H1 (cell line): ENCODE data around the gene GLRX5. TPM values are rescaled to one million over a fixed set of nuclear protein-coding genes. Genes with fewer than 3 reads are reported as not detected.

Source experiments
- CTCF ChIA-PET: fragments of 300-600 bp; sonication (Branson Sonifier 250); formaldehyde crosslinking; loops from one replicate; lab custom pipeline; 2021; ENCODE audit not compliant: partially characterized antibody; lab: Charles Lee
- POLR2A ChIA-PET: fragments of 300-600 bp; sonication (Branson Sonifier 250); formaldehyde crosslinking; loops from one replicate; lab custom pipeline; 2021; ENCODE audit warnings: inconsistent platforms; ENCODE audit not compliant: partially characterized antibody; lab: Charles Lee
- DNase-seq, 2 experiments: peaks; one replicate each; pipeline versions ENCODE4 v3.0.0 to v3.0.0-alpha.2; 2010 to 2022; ENCODE audit warnings: low spot score in 2 of 2, low read depth in 1 of 2, mixed read lengths in 1 of 2
- FAIRE-seq: peaks from 2 replicates; lab custom pipeline; 2011; peaks lifted over from hg19 to GRCh38; lab: Jason Lieb, UNC
- H2AFZ ChIP-seq: 2 replicates; pipeline ENCODE4 v1.8.1; 2012; ENCODE audit warnings: low read length, inconsistent platforms
- H2AK5ac ChIP-seq: 2 replicates; pipeline ENCODE4 v1.6.1; 2013; ENCODE audit warnings: low read depth, low read length
- H2BK120ac ChIP-seq: replicated peaks from 2 replicates; pipeline ENCODE3; 2013; ENCODE audit warnings: low read depth, low read length, inconsistent platforms
- H2BK12ac ChIP-seq: 2 replicates; pipeline ENCODE4 v1.6.1; 2013; ENCODE audit warnings: low read depth, low read length
- H2BK15ac ChIP-seq: 2 replicates; pipeline ENCODE4 v1.6.1; 2013; ENCODE audit warnings: low read length
- H2BK20ac ChIP-seq: 2 replicates; pipeline ENCODE4 v1.6.1; 2013; ENCODE audit warnings: low read length
- H2BK5ac ChIP-seq: 2 replicates; pipeline ENCODE4 v1.6.1; 2013; ENCODE audit warnings: low read depth, low read length
- H3K14ac ChIP-seq: 2 replicates; pipeline ENCODE4 v1.6.1; 2013; ENCODE audit warnings: inconsistent platforms; ENCODE audit not compliant: insufficient read length
- H3K18ac ChIP-seq: 2 replicates; pipeline ENCODE4 v1.6.1; 2013; ENCODE audit warnings: low read length; ENCODE audit errors: extremely low read depth
- H3K23ac ChIP-seq: 2 replicates; pipeline ENCODE4 v1.6.1; 2013; ENCODE audit warnings: inconsistent platforms; ENCODE audit not compliant: insufficient read length
- H3K23me2 ChIP-seq: 2 replicates; pipeline ENCODE4 v1.6.1; 2013; ENCODE audit warnings: low read depth, low read length
- H3K27ac ChIP-seq: 2 replicates; pipeline ENCODE4 v1.6.1; 2011; ENCODE audit warnings: low read depth, low read length, inconsistent platforms
- H3K27me3 ChIP-seq, 4 experiments: replicated peaks in 1 of 4; 1 replicate in 1 of 4; 2 replicates in 3 of 4; pipeline versions ENCODE4 v1.6.1 to v1.8.1; 2011 to 2013; ENCODE audit warnings: low read length in 3 of 4, mild to moderate bottlenecking in 3 of 4, inconsistent platforms in 2 of 4, mixed read lengths in 2 of 4, moderate library complexity in 1 of 4; ENCODE audit not compliant: control insufficient read depth in 3 of 4, insufficient read depth in 3 of 4; ENCODE audit errors: extremely low read depth in 1 of 4
- H3K36me3 ChIP-seq, 4 experiments: 2 replicates each; pipeline versions ENCODE4 v1.6.1 to v1.8.1; 2011 to 2013; ENCODE audit warnings: mild to moderate bottlenecking in 4 of 4, low read length in 3 of 4, moderate library complexity in 2 of 4, control low read depth in 1 of 4, inconsistent platforms in 1 of 4; ENCODE audit not compliant: insufficient read depth in 4 of 4, control insufficient read depth in 2 of 4
- H3K4ac ChIP-seq: replicated peaks from 2 replicates; pipeline ENCODE3; 2013; ENCODE audit warnings: low read length, low read depth, mixed read lengths, inconsistent platforms; ENCODE audit not compliant: insufficient read length
- H3K4me1 ChIP-seq, 4 experiments: replicated peaks in 1 of 4; 1 replicate in 1 of 4; 2 replicates in 3 of 4; pipeline versions ENCODE4 v1.6.1 to v1.8.1; 2011 to 2013; ENCODE audit warnings: low read length in 3 of 4, inconsistent platforms in 2 of 4, mixed read lengths in 1 of 4; ENCODE audit not compliant: insufficient read depth in 4 of 4, control insufficient read depth in 3 of 4
- H3K4me2 ChIP-seq, 2 experiments: 2 replicates each; pipeline versions ENCODE4 v1.6.1 to v1.8.1; 2011 to 2013; ENCODE audit warnings: low read depth in 2 of 2, low read length in 2 of 2, control low read depth in 1 of 2, inconsistent platforms in 1 of 2, mild to moderate bottlenecking in 1 of 2; ENCODE audit not compliant: insufficient read depth in 1 of 2
- H3K4me3 ChIP-seq, 4 experiments: fragments of 200-600, 300-600 bp in 1 of 4; sonication (generic), shearing (Covaris generic), sonication (Bioruptor Twin) in 1 of 4; 2 replicates each; pipeline versions ENCODE4 v1.5.1 to v1.8.1; 2011 to 2016; ENCODE audit warnings: low read length in 4 of 4, low read depth in 3 of 4, control low read depth in 2 of 4, inconsistent platforms in 2 of 4, mild to moderate bottlenecking in 2 of 4, mixed read lengths in 1 of 4, moderate library complexity in 1 of 4; ENCODE audit not compliant: insufficient read depth in 2 of 4; ENCODE audit errors: extremely low read depth in 1 of 4
- H3K56ac ChIP-seq: replicated peaks from 2 replicates; pipeline ENCODE3; 2013; ENCODE audit warnings: low read depth, mild to moderate bottlenecking, mixed read lengths, low read length, inconsistent platforms; ENCODE audit not compliant: insufficient read length
- H3K79me1 ChIP-seq: 2 replicates; pipeline ENCODE4 v1.6.1; 2013; ENCODE audit warnings: low read depth, low read length, control low read depth
- H3K79me2 ChIP-seq, 2 experiments: 2 replicates each; pipeline versions ENCODE4 v1.6.1 to v1.8.1; 2012 to 2013; ENCODE audit warnings: low read length in 2 of 2, mild to moderate bottlenecking in 2 of 2, inconsistent platforms in 1 of 2; ENCODE audit not compliant: insufficient read depth in 2 of 2, control insufficient read depth in 1 of 2
- H3K9ac ChIP-seq, 4 experiments: replicated peaks in 1 of 4; 1 replicate in 1 of 4; 2 replicates in 3 of 4; pipeline versions ENCODE4 v1.6.1 to v1.8.1; 2011 to 2013; ENCODE audit warnings: low read depth in 3 of 4, low read length in 3 of 4, control low read depth in 2 of 4, mild to moderate bottlenecking in 2 of 4, moderate library complexity in 2 of 4, inconsistent platforms in 1 of 4; ENCODE audit errors: extremely low read depth in 1 of 4
- H3K9me3 ChIP-seq, 2 experiments: 2 replicates each; pipeline versions ENCODE4 v1.6.1 to v1.8.1; 2012 to 2013; ENCODE audit warnings: mild to moderate bottlenecking in 2 of 2, moderate library complexity in 2 of 2, control low read depth in 1 of 2, inconsistent platforms in 1 of 2, low read depth in 1 of 2, low read length in 1 of 2, mixed read lengths in 1 of 2; ENCODE audit not compliant: insufficient read depth in 2 of 2
- H4K20me1 ChIP-seq, 2 experiments: replicated peaks in 1 of 2; 2 replicates each; pipeline versions ENCODE3 to v1.8.1; 2011 to 2013; ENCODE audit warnings: inconsistent platforms in 2 of 2, low read length in 2 of 2, mild to moderate bottlenecking in 1 of 2; ENCODE audit not compliant: insufficient read depth in 2 of 2, control insufficient read depth in 1 of 2
- H4K5ac ChIP-seq: 2 replicates; pipeline ENCODE4 v1.6.1; 2013; ENCODE audit warnings: low read length, low read depth, mixed read lengths, inconsistent platforms; ENCODE audit not compliant: insufficient read length
- H4K8ac ChIP-seq: 2 replicates; pipeline ENCODE4 v1.8.0; 2013; ENCODE audit warnings: mild to moderate bottlenecking, moderate library complexity, low read length, inconsistent platforms; ENCODE audit not compliant: insufficient read depth; ENCODE audit errors: extremely low read depth
- H4K91ac ChIP-seq: replicated peaks from 2 replicates; pipeline ENCODE3; 2013; ENCODE audit warnings: low read length, mixed read lengths, inconsistent platforms; ENCODE audit not compliant: insufficient read length
- MAFK ChIP-seq: IDR thresholded peaks from 2 replicates; pipeline ENCODE4 v1.6.1; 2012; ENCODE audit warnings: low read depth, mild to moderate bottlenecking, improper control_type of control experiment, low read length
- PHF8 ChIP-seq: fragments of 200-600 bp; sonication (generic); conservative IDR thresholded peaks from 2 replicates; pipeline ENCODE4 v1.7.1; 2012; ENCODE audit warnings: low read depth, mild to moderate bottlenecking, inconsistent platforms, low read length, moderate library complexity
- SP1 ChIP-seq: IDR thresholded peaks from 2 replicates; pipeline ENCODE4 v1.6.1; 2011; ENCODE audit warnings: low read depth, low read length
- SUZ12 ChIP-seq: fragments of 200-600 bp; sonication (generic); IDR thresholded peaks from 2 replicates; pipeline ENCODE4 v1.6.1; 2012; ENCODE audit warnings: mild to moderate bottlenecking, inconsistent platforms, low read length, moderate library complexity, mixed read lengths
- USF2 ChIP-seq: IDR thresholded peaks from 2 replicates; pipeline ENCODE4 v1.6.1; 2011; ENCODE audit warnings: low read length, improper control_type of control experiment
- WGBS, 2 experiments: shearing (Covaris generic) in 1 of 2; methylation state at CpG; one replicate each; pipeline versions ENCODE4 v1.1.6 to v1.1.7; 2013 to 2015; ENCODE audit warnings: low lambda C conversion rate in 2 of 2, mixed read lengths in 2 of 2, inconsistent platforms in 1 of 2, low coverage in 1 of 2, missing lambda C conversion rate in 1 of 2; ENCODE audit not compliant: insufficient replicate concordance in 2 of 2, insufficient coverage in 1 of 2, insufficient read length in 1 of 2; ENCODE audit errors: extremely low coverage in 1 of 2, missing lambda C conversion rate in 1 of 2; 5-methylcytosine and 5-hydroxymethylcytosine counted together
- polyA plus RNA-seq, 7 experiments: library from polyadenylated mRNA; depleted of rRNA in 3 of 7; stranded (reverse) in 5 of 7; unstranded in 2 of 7; fragments of >200 nt in 5 of 7; fragments of 200-250 nt in 2 of 7; gene quantifications; 1 replicate in 5 of 7; 2 replicates in 1 of 7; 4 replicates in 1 of 7; pipeline versions ENCODE4 v1.2.1 to v1.2.3, GENCODE V29; 2011 to 2013; ENCODE audit warnings: missing spikeins in 2 of 7, mixed read lengths in 2 of 7
- total RNA-seq: library from RNA; stranded (reverse); fragmentation: NEBNext Ultra II Directional; extraction: Animal tissue kit (Norgen Biotek cat#: 25700); gene quantifications from 2 replicates; pipeline ENCODE4 v1.2.1, GENCODE V29; 2021

Gene GLRX5
- total and polyA plus RNA-seq, 2 of the 8 experiments (the other 6 are each of a cell fraction or from before 2014, with no cell fraction given), result 70.1 to 88.8 TPM

- H4K20me1 ChIP-seq, result peaks cover 14 to 29% of the 10 kb centered on the region in 2 experiments
- WGBS, 2 experiments, result 89% methylated on average over 5 of the region's 5 CpGs; no CpG with 5 or more reads in 1 of the 2 experiments
- CTCF ChIA-PET, result interaction anchor here (0.6 kb wide), 1 partner anchor 267 kb away, joined by 3 read pairs; no protein-coding TSS in a partner anchor
Observed at GRCh38 chr14:95543021-95543420, 8.2 kb downstream of the GLRX5 start.

More at GRCh38 chr14:95543021-95543420, 8.2 kb downstream of the GLRX5 start:
- no peak overlapping the region for H3K56ac ChIP-seq
- H3K9me3 ChIP-seq, result no peaks in the 10 kb centered on the region
- H3K79me2 ChIP-seq, result peaks cover 4 to 56% of the 10 kb centered on the region in 2 experiments
- peaks cover 16% of the 10 kb centered on the region for H3K79me1 ChIP-seq
- no peak overlapping the region for H3K4me2 ChIP-seq
- DNase-seq (no peak), FAIRE-seq (no peak)
- no peak overlapping the region for H4K5ac ChIP-seq
- no peak overlapping the region for H3K23ac ChIP-seq
- no peak overlapping the region for H3K4ac ChIP-seq
- H3K14ac ChIP-seq, result no peak overlapping the region
- H2BK15ac ChIP-seq, result no peak overlapping the region
- no peak overlapping the region for H2BK20ac ChIP-seq
- H3K23me2 ChIP-seq, result no peaks in the 10 kb centered on the region
- H3K27me3 ChIP-seq, result no peaks in the 10 kb centered on the region
- H4K8ac ChIP-seq, result no peak overlapping the region
- H2BK120ac ChIP-seq, result no peak overlapping the region
- no peak overlapping the region for H3K4me3 ChIP-seq
- H3K4me1 ChIP-seq, result 0 out of 7 replicates have a peak, but pooled peaks cover 0 to 3% (median 0%) of the 10 kb centered on the region in 4 experiments
- H2BK12ac ChIP-seq, result no peak overlapping the region
- H2AK5ac ChIP-seq, result no peak overlapping the region
- H3K27ac ChIP-seq, result no peak overlapping the region
- H3K36me3 ChIP-seq, result peaks cover 3 to 7% (median 4%) of the 10 kb centered on the region in 4 experiments; a peak in 4 of 8 replicates
- H3K18ac ChIP-seq, result no peak overlapping the region
- H4K91ac ChIP-seq, result no peak overlapping the region
- no peak overlapping the region for H2AFZ ChIP-seq
- TF ChIP-seq SUZ12, result no peak
- TF ChIP-seq PHF8, result no peak
- TF ChIP-seq SP1, result no peak
- TF ChIP-seq MAFK, result no peak
- no peak for TF ChIP-seq USF2
- H3K9ac ChIP-seq, result no peak overlapping the region
- POLR2A ChIA-PET, result interaction anchor here (2.6 kb wide), 1 partner anchor 8 kb away, joined by 6 read pairs; the partner anchor contains the start of gene GLRX5
- H2BK5ac ChIP-seq, result no peak overlapping the region
